Suppressor macrophage treated with lipopolysaccharide for 4 hours (primary cell): ENCODE results near the gene RSF1.

Experiments
- DNase-seq: peaks from one replicate; pipeline ENCODE4 v3.0.0-alpha.2; 2020

The RSF1 gene

GRCh38 chr11:77672264-77672663, 148.3 kb downstream of the RSF1 start:
- DNase-seq, result no peak

- DNase-seq, result no peak
Measured at GRCh38 chr11:77669848-77670511, 150.5 kb downstream of the RSF1 start.

GRCh38 chr11:77668760-77669159, 151.8 kb downstream of the RSF1 start:
- no peak for DNase-seq

GRCh38 chr11:77665240-77665965, 155.1 kb downstream of the RSF1 start:
- DNase-seq, result no peak

GRCh38 chr11:77661670-77662069, 158.9 kb downstream of the RSF1 start:
- DNase-seq, result no peak

GRCh38 chr11:77660947-77661346, 159.6 kb downstream of the RSF1 start:
- peak; percentile 36 for DNase-seq

GRCh38 chr11:77658213-77659013, 162.1 kb downstream of the RSF1 start:
- DNase-seq, result no peak

- no peak for DNase-seq
Measured at GRCh38 chr11:77656362-77656761, 164.2 kb downstream of the RSF1 start.

GRCh38 chr11:77654770-77655434, 165.6 kb downstream of the RSF1 start:
- no peak for DNase-seq

GRCh38 chr11:77650123-77650522, 170.4 kb downstream of the RSF1 start:
- no peak for DNase-seq

- DNase-seq, result no peak
Measured at GRCh38 chr11:77647654-77648305, 172.7 kb downstream of the RSF1 start.

- DNase-seq, result no peak
Measured at GRCh38 chr11:77644887-77645286, 175.6 kb downstream of the RSF1 start.

GRCh38 chr11:77642228-77642627, 178.3 kb downstream of the RSF1 start:
- no peak for DNase-seq

- DNase-seq, result peak; percentile 92
Measured at GRCh38 chr11:77637345-77638165, 183.0 kb downstream of the RSF1 start, which contains the start of gene CLNS1A. TSS of gene CLNS1A (minus strand) at chr11:77637794. CDS start at chr11:77637714, 80 bp downstream.

GRCh38 chr11:77636731-77637344, 183.7 kb downstream of the RSF1 start:
- DNase-seq, result peak; percentile 44

GRCh38 chr11:77633926-77634325, 186.6 kb downstream of the RSF1 start:
- DNase-seq, result peak; percentile 63

GRCh38 chr11:77630157-77630710, 190.3 kb downstream of the RSF1 start:
- DNase-seq, result no peak

GRCh38 chr11:77619576-77620198, 200.8 kb downstream of the RSF1 start:
- DNase-seq, result peak; percentile 67

GRCh38 chr11:77617892-77618291, 202.6 kb downstream of the RSF1 start:
- DNase-seq, result no peak

GRCh38 chr11:77611921-77612320, 208.6 kb downstream of the RSF1 start:
- no peak for DNase-seq
